ENCODE data around the gene GSTT4. TPM values are rescaled to one million over a fixed set of nuclear protein-coding genes. Genes with fewer than 3 reads are reported as not detected.
"Not testable (repeated sequence)": the region's sequence is repeated elsewhere in the genome, so short reads cannot be mapped to it uniquely, and the experiment has no call there.

Gene GSTT4
- total RNA-seq, 1 donor from 2014 or later = not detected

DNA sequence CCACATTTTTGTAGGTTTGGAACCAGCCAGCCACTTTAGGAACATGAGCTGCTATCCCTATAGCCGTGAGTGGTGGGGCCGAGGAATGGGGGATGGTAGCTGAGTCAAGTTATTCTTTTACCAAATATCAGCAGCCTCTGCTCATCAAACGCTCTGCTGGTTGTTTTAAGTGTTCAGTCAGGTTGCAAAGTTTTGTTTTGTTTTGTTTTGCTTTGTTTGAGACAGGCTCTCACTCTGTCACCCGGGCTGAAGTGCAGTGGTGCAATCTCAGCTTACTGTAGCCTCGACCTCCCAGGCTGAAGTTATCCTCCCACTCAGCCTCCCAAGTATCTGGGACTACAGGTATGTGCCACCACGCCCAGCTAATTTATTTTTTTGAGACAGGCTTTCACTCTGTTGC is 20.2 kb upstream of the GSTT4 start:
- DNase-seq (ENCODE audit: low spot score) = no peak

DNA sequence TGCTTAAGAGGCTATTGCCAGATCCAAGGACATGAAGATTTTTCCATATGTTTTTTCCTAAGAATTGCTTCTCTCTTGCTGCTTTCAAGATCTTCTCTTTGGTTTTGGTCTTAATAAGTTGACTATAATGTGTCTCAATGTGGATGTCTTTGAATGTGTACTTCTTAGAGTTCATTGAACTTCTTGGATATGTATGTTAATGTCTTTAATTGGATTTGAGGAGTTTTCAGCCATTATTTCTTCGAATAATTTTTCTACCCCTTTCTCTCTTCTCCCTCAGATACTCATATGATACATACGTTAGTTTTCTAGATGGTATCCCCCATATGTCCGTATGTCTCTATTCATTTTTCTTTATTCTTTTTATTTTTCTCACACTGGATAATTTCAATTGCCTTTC is 19.1 kb upstream of the GSTT4 start:
- no peak for DNase-seq (ENCODE audit: low spot score)

DNA sequence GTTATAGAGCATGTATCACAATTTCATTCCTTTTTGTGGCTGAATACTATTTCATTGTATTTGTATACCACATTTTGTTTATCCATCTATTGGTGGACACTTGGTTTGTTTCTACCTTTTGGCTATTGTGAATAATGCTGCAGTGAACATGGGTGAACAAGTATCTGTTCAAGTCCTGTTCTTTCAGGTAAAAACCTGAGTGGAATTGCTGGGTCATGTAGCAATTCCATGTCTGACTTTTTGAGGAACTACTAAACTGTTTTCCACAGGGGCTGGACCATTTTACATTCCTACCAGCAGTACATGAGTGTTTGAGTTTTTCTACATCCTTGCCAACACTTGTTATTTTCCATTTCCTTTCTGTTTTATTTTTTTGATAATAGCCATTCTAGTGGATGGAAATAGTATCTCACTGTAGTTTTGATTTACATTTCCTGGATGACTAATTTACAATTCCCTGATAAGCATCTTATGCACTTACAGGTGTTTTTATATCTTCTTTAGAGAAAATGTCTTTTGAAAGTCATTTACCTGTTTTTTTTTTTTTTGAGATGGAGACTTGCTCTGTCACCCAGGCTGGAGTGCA is 18.0 kb upstream of the GSTT4 start:
- no peak for DNase-seq (ENCODE audit: low spot score)

DNA sequence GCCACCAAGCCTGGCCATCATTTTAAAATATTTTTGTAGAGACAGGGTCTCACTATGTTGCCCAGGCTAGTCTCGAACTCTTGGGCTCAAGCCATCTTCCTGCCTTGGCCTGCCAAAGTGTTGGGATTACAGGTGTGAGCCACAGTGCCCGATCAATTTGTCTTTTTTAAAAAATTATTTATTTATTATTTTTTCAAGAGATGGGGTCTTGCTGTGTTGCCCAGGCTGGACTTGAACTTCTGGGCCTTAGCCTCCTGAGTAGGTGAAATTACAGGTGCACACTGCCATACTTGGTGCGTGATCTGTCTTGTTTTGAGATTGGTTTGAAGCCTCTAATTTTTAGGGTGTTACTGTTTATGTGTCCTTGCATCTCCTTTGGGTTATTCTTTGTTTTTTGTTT is 16.1 kb upstream of the GSTT4 start:
- no peak for DNase-seq (ENCODE audit: low spot score)

DNA sequence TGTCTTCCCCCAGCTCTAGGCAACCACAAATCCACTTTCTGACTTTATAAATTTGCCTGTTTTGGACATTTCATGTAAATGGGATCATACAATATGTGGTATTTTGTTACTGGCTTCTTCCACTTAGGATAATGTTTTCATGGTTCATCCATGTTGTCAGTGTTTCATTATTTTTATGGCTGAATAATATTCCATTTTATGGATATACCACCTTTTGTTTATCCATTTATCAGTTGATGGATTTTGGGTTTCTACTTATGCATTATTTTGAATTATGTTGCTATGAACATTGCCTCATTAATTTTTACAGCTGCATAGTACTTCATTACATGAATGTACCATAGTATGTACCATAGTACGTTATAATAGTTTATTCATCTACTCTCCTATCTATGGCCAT is 10.9 kb upstream of the GSTT4 start:
- DNase-seq (ENCODE audit: low spot score) = no peak

DNA sequence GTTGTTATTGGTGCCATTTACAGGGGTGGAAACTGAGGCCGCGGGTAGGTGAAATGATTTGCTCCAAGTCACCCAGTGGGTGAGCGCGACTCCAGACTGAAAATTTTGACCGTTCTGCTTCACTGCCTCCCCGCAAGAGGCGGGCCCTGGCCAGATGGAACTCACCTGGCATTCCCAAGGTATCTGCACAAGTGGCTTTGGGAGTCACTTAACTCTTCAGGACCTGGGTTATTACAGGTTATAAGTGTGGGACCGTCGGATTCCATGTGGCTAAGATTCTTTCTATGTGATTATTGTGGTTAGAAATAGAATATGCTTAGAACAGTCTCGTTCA is 6.4 kb upstream of the GSTT4 start:
- DNase-seq (ENCODE audit: low spot score) = no peak

DNA sequence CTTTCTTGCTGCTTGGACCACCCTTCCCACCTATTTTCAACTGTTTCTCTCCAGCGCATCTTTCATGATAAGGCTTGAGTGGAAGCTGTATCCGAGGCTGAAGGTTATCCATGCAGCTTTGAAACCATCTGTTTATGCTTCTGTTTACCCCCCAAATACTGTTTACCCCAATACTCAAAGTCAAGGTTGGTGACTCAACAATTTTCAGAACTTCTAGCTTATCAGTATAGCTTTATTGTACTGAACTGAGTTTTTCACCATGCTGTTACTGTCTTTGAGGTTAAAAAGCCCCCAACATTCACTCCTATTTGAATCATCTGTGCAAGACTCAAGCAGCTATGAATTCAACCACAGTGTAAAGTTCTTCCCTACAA is 4.8 kb upstream of the GSTT4 start:
- no peak for DNase-seq (ENCODE audit: low spot score)

DNA sequence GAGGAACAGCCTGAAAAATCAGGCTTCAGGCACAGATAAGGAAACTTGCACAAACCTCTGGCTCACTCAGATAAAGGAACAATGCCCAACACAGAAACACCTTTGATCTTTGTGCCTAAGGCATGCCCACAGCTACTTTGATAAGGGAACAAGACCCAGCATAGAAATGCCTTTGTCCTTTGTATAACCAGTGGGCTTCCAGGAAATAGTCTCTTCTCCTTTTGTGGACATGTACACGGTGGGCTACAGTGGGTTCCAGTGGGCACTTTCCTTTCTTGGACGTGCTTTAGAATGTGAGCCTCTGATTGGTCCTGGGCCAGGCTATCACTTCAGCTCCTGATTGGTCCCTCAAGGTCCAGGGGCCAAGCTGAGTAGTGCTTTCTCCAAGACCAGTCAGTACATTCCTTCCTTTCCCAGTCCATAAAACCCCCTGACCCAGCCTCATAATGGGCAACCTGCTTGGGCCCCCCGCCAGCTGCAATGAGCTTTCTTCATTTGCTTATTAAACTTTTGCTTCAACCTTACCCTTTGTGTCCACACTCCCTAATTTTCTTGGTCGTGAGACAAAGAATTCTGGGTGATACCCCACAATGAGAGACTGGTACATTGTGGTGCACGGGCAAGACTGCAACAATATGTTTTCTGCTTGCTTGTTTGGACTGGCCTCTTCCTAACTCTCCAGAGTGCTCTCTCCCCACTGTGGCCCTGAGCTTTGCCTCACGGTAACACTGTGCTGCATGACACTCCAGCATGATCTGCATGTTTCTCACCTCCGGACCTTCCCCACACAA is 4.2 kb upstream of the GSTT4 start:
- DNase-seq (ENCODE audit: low spot score) = no peak

DNA sequence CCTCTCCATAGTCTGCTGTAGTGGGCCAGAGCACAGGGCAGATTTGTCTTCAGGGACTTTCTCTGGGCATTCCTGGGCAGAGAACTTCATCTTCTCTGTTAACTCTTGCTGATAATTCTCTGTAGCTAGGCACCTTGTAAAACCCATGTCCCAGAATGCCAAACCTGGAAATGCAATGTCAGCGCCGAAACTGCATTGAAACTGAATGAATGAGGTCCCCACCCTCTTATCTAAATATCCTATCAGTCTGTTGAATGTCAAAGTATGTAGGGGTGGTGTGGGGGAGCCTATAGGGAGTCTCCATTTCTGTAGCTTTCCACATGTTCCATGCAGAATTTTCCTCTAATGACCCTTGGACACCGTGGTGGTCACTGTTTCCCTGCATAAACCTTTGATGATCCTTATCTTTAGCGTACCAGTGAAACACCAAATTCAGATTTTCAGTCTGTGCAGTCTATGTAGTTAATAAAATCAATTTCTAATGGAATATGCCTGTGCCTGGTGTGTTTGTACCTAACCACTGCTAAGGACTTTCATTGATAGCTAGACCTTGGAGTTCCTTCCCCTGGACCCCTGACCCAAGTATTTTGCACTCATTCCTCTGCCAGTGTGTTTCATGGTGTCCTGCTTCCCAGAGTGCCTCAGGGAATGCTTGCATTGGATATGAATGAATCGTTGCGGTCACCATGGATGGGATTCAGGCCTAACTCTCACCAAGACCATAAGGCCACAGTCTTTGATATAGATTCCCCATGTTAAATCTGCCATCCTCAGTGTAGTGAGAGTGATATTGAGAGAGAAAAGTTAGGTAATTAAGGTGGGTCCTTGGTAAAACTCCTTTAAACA is 3.4 kb upstream of the GSTT4 start:
- no peak for DNase-seq (ENCODE audit: low spot score)

DNA sequence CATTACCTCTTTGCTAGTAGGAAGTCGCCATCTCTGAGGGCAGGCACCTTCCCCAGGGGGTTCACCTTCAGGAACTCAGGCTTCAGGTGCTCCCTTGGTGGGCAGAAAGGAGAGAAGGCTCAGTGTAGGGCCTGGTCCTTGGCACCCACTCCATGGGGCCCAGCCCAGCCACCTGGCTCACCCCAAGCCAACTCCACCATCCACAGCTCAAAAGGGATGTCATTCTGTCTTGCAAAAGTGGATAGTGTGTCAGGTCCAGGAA is 2.7 kb upstream of the GSTT4 start:
- no peak for DNase-seq (ENCODE audit: low spot score)

DNA sequence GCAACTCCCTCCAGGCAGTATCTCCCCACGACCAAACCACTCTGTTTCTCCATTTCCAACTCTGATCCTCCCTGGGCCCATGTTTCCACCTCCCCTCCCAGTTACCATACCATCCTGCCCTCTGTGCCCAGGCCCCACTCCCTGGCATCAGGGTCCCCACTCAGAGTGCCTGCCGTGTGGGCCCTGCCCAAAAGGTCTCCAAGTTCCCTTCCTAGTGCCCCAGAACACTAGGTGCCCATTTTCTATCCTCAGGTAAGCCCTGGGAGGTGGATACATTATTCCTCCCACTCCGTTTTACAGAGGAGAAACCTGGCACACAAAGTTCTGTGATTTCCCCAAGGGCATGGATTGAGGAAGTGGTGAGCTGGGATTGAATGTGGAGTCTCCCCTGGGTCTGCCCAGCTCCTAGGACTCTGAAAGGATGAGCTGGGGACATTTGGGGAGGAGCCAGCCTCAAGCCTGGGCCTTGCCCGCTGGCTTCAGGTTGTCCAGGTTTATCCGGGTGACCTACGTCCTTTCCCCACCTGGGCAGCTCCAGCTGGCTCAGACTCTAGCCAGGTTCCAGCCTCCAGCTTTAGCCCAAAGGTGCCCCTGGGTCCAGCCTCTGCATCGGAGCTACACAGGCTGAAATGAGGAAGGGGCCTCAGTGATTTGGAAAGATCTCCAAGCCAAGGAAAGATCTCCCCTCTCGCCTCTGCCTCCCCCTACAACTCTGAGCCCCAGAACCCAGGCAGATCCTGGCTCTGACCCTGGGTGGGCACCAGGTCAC is 2.2 kb upstream of the GSTT4 start:
- DNase-seq (ENCODE audit: low spot score) = no peak

DNA sequence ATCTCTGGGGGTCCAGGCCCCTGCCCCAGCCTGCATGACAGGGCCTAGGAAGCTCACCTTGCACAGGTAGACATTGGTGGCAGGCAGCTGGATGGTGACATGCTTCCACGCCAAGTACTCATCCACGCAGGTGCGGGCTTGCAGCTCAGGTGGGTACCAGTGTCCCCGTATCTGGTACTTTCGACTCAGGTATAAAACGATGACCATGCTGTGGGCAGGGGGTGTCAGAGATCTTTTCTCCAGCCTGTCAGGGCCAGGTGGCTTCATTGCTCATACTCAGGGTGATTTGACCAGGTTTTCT is 1.6 kb upstream of the GSTT4 start:
- no peak for DNase-seq (ENCODE audit: low spot score)

DNA sequence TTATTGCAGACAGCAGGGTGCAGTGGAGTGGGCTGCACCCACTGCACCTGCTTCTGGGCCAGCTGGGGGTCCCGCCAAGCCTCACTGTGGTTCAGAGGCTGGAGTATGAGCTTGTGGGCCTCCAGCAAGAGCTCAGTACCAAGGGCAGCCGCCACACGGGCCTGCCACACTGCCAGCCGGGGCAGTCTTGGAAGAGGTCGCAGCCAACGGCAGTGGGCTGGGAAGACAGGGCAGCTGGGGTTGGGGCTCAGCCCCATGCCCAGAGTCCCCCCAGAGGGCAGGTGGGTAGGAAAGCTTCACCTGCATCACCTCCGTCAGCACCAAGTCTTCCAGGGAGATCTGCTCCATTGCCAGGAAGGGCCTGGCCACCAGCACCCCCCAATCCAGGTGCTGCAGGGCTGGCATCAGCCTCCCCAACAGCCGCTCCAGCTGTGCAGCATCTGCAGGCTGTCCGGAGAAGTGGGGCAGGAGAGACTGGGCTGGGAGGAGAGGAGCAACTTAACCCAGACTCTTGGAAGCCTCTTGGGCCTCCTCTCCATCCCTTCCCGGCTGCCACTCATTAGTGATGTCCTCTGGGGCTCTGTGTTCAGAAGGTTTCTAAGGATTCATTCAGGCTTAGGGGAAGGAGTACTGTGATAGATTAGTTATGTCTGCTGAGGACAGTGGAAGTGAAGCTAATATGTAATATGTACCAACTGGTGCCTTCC is 1.1 kb upstream of the GSTT4 start:
- no peak for DNase-seq (ENCODE audit: low spot score)

DNA sequence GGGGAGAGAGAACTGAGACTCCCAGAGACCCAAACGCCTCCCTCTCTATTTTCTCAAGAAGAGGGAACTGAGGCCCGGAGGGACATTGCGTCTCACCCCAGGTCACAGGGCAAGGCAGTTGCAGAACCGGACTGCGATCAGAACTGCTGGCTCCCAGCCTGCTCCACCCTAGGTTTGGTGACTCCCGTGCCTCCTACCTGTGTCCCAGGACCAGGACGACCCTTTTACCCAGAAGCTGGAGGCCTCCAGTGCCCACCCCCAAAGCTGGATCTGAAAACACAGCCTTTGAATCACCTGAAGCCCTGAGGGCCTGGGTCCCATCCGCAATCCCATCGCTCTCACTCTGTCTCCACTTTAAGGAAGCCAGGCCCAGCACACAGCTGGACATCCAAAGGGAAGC is 1.4 kb downstream of the GSTT4 start:
- no peak for DNase-seq (ENCODE audit: low spot score)

DNA sequence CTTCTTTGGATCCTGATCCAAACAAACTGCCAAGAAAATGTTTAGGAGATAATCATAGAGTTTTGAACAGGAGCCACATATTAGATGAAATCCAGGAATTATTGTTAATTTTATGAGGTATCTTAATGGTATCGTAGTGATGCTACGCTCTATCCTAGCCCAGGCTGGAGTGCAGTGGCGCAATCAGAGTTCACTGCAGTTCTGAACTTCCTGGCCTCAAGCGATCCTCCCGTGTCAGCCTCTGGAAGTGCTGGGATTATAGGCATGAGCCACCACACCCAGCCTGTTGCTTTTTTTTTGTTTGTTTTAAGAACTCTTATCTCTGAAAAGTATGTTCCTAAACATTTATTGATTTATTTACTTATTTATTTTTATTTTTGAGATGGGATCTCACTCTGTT is 2.4 kb downstream of the GSTT4 start:
- no peak for DNase-seq (ENCODE audit: low spot score)

DNA sequence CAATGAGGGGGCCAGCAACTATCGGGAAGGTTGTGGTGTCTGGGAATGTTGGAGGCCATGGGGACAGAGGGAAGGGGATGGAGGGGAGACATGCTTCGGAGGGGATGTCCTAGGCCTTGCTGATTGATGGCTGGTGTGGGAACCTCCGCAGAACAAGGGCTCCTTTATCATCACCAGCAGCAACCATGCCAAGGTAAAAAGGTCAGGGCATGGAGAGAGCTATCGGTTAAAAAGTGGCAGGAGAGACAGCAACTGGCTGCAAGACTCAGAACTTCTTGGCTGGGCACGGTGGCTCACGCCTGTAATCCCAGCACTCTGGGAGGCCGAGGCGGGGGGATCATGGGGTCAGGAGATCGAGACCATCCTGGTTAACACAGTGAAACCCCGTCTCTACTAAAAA is 3.0 kb downstream of the GSTT4 start:
- DNase-seq (ENCODE audit: low spot score) = no peak

DNA sequence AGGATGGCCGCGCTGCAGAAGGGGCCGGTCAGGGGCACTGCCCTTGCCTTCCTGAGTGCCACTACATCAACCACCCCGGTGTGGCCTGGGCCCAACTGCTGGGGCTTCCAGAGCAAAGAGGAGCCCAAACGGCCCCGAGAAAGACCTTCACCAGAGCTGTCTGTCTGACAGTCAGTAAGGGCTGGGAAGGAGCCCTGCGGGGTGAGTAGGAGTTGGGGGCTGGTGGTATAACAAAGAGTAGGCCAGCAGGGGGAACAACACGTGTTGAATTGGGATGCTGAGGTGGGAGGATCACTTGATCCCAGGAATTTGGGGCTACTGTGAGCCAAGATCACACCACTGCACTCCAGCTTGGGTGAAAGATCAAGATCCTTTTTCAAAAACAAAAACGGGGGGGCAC is 3.9 kb downstream of the GSTT4 start:
- no peak for DNase-seq (ENCODE audit: low spot score)

DNA sequence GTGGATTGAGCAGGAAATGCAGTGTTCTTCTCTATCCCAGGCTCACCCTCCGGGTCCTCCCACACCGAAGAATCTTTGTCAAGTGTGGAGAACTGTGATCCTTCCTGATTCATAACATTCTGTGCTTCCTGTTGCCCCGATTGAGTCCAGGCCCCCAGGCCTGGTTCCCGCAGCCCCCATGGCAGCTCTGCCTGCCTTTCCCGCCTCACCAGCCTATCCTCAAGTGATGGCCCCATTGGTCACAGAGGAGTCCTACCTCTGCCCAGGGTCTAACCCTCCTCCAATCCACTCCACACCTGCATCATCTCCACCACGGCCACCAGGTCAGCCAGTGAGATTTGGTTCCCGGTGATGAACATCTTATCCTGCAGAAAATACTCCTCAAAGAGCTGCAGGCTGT is 5.5 kb downstream of the GSTT4 start:
- DNase-seq (ENCODE audit: low spot score) = not testable (repeated sequence)

DNA sequence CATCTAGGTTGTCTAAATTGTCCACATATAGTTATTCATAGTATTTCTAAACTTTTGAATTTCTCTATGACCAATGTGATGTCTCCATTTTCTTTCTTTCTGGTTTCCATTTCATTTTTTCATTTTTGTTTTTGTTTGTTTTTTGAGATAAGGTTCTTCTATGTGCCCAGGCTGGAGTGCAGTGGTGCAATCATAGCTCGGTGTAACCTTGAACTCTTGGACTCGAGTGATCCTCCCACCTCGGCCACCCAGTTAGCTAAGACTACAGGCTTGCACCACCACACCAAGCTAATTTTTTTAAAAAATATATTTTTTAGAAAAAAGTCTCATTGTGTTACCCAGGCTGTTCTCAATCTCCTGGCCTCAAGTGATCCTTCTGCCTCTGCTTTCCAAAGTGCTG is 8.2 kb downstream of the GSTT4 start:
- DNase-seq (ENCODE audit: low spot score) = no peak

DNA sequence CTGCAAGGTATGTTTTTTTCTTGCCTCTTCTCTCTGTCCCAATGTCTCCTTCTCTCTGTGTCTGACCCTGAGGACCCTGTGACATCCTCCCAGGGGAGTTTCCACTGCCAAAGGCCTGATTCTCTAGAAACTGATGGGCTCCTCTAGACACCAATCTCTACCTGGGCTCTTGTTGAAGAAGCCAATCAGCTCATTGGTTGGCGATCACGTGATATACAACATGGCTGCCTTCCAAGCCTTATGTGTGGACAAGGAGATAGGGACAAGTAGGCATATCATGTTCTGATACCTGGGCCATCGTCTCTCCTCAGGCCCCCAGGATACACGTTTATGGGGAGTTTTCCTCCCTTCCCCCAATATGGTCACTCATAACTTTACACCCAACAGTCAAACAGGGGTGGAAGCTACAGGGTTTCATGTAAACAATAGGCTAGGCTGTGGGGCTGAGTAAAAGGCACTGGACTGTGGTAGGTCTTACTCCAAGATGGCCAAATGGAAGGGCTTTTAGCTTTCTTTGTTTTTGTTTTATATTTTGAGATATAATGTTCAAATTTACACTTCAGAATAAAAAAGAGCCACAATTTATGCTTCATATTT is 11.6 kb downstream of the GSTT4 start:
- DNase-seq (ENCODE audit: low spot score) = not testable (repeated sequence)

DNA sequence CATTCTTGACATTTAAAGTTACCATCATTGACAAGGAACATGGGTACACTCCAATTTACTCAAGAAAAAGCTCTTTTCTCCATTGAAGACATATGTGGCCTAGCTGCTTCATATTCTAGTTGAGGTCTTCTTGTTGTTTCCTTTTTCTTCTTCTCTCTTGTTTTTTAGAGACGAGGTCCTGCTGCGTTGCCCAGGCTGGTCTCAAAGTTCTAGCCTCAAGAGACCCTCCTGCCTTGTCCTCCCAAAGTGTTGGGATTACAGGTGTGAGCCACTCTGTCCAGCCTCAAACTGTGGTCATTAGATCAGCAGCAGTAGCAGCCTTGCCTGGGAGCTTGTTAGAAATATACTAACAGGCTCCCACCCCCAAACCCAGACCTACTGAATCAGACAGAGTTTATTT is 12.2 kb downstream of the GSTT4 start:
- DNase-seq (ENCODE audit: low spot score) = not testable (repeated sequence)
